Cardiac fibroblast (primary cell): ENCODE results near the gene ITGB1BP1.
A peak's percentile ranks its signal among the peaks of the same experiment; 100 is the strongest.

Experiments
- DNase-seq, 2 donors: peaks; one replicate each; pipeline versions ENCODE4 v3.0.0 to v3.0.0-alpha.2; 2010; ENCODE audit warnings: low read depth in 2 of 2
- H3K4me3 ChIP-seq, 2 donors: replicated peaks in 1 of 2; 1 replicate in 1 of 2; 2 replicates in 1 of 2; pipeline ENCODE4 v1.5.1; 2011; ENCODE audit warnings: low read depth in 2 of 2, low read length in 2 of 2, mild to moderate bottlenecking in 2 of 2, moderate library complexity in 1 of 2
- CTCF ChIP-seq: IDR thresholded peaks from one replicate; pipeline ENCODE4 v1.5.1; 2011; ENCODE audit warnings: low read depth, mild to moderate bottlenecking, low read length, inconsistent platforms

The ITGB1BP1 gene

GRCh38 chr2:9443526-9443925 lies 20.2 kb upstream of the ITGB1BP1 start:
- no peak for TF ChIP-seq CTCF
- no peak for DNase-seq

DNA sequence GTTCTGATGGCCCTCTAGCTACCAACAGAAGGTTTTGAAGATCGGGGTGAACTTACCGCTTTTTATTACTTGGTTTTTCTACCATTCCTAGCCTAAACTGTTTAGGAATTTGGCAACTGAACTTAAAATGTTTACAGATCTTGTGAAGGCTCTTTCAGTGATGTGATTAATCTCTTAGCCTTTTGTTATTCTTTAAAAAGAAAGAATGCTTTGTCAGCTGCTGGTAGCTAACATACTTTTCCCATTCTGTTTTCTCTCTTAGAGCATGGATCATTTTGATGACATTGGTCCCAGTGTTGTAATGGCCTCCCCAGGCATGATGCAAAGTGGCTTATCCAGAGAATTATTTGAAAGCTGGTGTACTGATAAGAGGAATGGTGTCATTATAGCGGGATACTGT lies 18.2 kb upstream of the ITGB1BP1 start:
- H3K4me3 ChIP-seq, result no peak overlapping the region
- no peak for TF ChIP-seq CTCF
- DNase-seq, result no peak

More at GRCh38 chr2:9443526-9443925, 20.2 kb upstream of the ITGB1BP1 start:
- H3K4me3 ChIP-seq, result no peak overlapping the region

DNA sequence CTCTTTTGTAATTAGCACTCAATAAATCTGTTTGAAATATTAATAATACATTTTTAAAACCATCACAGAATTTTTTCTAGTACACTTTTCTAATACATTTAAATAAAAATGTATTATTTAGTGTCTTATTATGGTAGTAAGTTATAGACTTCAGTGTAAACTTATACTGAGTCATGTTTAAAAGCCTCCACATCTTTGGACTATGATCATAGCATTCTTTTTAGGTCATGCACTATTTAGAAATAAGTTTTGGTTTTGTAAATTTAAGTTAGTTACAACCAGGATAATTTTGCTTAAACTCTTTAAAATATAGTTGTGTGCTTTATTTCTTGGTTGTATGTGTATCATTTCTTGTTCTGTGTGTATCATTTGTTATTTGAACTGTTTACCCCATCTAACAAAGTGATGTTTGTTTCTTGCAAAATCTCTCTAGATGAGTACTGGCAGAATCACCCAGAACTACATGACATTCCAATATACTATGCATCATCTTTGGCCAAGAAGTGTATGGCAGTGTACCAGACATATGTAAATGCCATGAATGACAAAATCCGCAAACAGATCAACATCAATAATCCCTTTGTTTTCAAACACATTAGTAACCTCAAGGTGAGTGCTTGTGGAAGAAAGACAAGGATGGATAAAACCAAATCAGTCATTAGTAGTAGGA lies 16.9 kb upstream of the ITGB1BP1 start:
- no peak for TF ChIP-seq CTCF
- no peak overlapping the region for H3K4me3 ChIP-seq
- DNase-seq, result peak; percentile 42 to 84

GRCh38 chr2:9439536-9439935 lies 16.2 kb upstream of the ITGB1BP1 start:
- no peak for TF ChIP-seq CTCF
- H3K4me3 ChIP-seq, result no peak overlapping the region
- peak in 1 of 2 donors; percentile 31 for DNase-seq

DNA sequence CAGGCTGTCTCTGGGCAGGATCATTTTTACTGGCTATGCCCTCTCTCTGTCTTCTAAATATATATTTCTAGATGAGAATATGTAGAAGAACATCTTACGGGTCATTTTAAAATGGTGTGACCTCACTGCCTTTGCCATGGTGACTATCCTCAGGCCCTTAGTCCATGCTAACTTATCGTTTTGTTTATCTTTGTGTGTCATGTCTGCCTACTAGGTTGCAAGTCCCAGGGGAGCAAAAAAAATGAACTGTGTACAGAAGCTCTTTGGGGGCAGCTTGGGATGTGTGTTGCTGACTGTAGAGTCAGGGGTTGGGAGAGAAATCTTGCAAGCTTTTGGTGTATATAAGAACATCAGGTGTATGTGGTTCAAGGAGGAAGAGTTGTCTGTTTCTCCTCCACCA lies 11.2 kb upstream of the ITGB1BP1 start:
- no peak for TF ChIP-seq CTCF
- peak in 1 of 2 donors; percentile 65 for DNase-seq
- no peak overlapping the region for H3K4me3 ChIP-seq

- TF ChIP-seq CTCF, result no peak
- H3K4me3 ChIP-seq, result no peak overlapping the region
- peak; percentile 11 to 53 for DNase-seq
These were observed 7.3 kb upstream of the ITGB1BP1 start for GRCh38 chr2:9430316-9431293.
